NK-92 treated with Interleukin-12 subunit alpha and Interleukin-12 subunit beta, amount 100 ng/mL, for 24 hours (cell line): ENCODE measurements around the gene RAB11FIP3.
A peak's percentile ranks its signal among the peaks of the same experiment; 100 is the strongest.
"Not testable (repeated sequence)": the region's sequence is repeated elsewhere in the genome, so short reads cannot be mapped to it uniquely, and the experiment has no call there.

Experiments
- DNase-seq: peaks from one replicate; lab custom pipeline; 2025; lab: John Stamatoyannopoulos, UW

Gene RAB11FIP3, protein sequence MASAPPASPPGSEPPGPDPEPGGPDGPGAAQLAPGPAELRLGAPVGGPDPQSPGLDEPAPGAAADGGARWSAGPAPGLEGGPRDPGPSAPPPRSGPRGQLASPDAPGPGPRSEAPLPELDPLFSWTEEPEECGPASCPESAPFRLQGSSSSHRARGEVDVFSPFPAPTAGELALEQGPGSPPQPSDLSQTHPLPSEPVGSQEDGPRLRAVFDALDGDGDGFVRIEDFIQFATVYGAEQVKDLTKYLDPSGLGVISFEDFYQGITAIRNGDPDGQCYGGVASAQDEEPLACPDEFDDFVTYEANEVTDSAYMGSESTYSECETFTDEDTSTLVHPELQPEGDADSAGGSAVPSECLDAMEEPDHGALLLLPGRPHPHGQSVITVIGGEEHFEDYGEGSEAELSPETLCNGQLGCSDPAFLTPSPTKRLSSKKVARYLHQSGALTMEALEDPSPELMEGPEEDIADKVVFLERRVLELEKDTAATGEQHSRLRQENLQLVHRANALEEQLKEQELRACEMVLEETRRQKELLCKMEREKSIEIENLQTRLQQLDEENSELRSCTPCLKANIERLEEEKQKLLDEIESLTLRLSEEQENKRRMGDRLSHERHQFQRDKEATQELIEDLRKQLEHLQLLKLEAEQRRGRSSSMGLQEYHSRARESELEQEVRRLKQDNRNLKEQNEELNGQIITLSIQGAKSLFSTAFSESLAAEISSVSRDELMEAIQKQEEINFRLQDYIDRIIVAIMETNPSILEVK

GRCh38 chr16:425082-425718 is at the start of gene RAB11FIP3:
Gene RAB11FIP3 (plus strand): TSS chr16:425649. CDS start chr16:426007, 358 bp downstream.
- peak; percentile 70 for DNase-seq

GRCh38 chr16:375927-376816 is 49.3 kb upstream of the RAB11FIP3 start:
- DNase-seq = no peak

- no peak for DNase-seq
These were observed 48.5 kb upstream of the RAB11FIP3 start for GRCh38 chr16:376817-377418.

- DNase-seq = no peak
These were observed 48.0 kb upstream of the RAB11FIP3 start for GRCh38 chr16:377419-377951.

DNA sequence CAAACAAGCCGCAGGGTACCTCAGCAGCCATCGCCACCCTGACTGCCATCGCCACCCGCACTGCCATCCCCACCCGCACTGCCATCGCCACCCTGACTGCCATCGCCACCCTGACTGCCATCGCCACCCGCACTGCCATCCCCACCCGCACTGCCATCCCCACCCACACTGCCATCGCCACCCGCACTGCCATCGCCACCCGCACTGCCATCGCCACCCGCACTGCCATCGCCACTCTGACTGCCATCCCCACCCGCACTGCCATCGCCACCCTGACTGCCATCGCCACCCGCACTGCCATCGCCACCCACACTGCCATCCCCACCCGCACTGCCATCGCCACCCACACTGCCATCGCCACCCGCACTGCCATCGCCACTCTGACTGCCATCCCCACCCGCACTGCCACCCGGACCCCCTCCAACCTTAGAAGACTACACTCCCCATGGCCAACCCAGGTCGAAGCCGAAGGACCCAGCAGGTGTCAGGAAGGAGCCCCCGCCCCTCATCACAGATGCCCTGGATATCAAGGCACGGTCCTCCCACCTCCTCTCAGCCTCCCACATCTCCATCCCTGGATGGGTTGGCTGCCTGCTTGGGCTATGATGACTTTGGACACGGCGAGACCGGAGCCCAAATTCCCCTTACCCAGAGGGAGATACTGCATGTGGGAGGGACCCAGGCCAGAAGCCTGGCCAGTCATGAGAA is 47.2 kb upstream of the RAB11FIP3 start:
- DNase-seq = not testable (repeated sequence)

- DNase-seq = no peak
These were observed 46.6 kb upstream of the RAB11FIP3 start for GRCh38 chr16:378821-379182.

- DNase-seq = no peak
These were observed 46.1 kb upstream of the RAB11FIP3 start for GRCh38 chr16:379183-379960.

DNA sequence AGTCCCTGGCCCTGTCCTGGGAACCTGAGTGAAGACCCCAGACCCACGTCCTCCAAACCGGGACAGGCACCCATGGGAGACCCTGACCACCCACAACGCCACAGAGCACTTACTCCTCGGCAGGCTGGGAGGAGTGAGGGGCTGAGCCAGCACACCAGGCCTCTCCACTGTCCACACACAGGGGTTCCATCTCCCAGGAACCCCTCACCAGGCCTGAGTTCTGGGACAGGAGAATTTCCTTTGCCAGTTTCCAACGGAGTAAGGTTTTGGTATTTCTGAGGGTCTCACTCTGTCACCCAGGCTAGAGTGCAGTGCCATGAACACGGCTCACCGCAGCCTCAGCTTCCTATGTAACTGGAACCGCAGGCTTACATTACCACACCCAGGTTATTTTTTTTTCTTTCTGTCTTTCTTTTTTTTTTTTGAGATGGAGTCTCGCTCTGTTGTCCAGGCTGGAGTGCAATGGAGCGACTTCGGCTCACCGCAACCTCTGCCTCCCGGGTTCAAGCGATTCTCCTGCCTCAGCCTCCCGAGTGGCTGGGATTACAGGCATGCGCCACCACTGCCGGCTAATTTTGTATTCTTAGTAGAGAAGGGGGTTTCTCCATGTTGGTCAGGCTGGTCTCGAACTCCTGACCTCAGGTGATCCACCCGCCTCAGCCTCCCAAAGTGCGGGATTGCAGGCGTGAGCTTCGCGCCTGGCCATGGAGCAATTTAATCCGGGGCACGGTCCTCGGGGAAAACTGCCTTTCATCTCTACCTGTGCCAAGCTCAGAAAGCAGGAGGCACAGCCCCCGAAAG is 45.3 kb upstream of the RAB11FIP3 start:
- no peak for DNase-seq

- no peak for DNase-seq
These were observed 44.8 kb upstream of the RAB11FIP3 start for GRCh38 chr16:380762-381011.

DNA sequence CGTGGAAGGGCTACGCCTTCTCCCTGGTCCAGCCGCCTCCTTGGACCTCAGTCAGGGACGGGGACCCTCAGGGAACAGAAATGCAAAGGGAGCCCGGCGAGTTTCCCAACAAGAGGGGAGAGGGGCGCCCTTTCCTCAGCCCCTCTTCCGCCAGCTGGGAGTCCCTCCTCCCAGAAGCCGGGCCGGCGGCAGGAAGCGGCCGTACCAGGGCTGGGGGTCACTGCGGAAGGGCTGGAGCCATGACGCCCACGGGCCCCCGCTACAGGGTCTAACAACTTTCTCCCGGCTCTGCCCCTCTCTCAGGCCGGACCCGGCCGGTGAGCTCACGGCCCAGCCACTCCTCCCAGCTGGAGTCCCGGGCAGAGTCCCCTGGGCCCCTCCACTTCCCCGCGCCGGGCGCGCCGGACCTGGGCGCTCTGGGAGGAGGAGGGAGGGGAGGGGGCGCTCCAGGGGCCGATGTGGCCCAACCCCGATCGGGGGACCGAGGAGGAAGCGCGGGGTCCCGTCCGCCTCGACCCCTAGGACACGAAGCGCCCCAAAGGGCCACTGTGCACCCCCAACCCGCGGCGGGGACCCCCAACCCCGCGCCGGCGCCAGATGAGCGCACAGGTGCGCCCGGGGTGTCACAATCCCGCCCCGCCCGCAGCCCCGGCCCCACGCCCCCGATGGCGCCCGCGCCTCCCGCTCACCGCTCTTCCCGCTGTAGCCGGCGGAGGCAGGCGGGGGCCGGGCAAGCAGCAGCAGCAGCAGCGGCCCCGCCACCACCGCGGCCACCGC is 44.2 kb upstream of the RAB11FIP3 start:
- DNase-seq = no peak

- DNase-seq = peak; percentile 53
These were observed 43.4 kb upstream of the RAB11FIP3 start, which contains the start of gene PGAP6 for GRCh38 chr16:381789-382717. Gene PGAP6 (minus strand): TSS chr16:381978. CDS start chr16:381821, 157 bp downstream.

DNA sequence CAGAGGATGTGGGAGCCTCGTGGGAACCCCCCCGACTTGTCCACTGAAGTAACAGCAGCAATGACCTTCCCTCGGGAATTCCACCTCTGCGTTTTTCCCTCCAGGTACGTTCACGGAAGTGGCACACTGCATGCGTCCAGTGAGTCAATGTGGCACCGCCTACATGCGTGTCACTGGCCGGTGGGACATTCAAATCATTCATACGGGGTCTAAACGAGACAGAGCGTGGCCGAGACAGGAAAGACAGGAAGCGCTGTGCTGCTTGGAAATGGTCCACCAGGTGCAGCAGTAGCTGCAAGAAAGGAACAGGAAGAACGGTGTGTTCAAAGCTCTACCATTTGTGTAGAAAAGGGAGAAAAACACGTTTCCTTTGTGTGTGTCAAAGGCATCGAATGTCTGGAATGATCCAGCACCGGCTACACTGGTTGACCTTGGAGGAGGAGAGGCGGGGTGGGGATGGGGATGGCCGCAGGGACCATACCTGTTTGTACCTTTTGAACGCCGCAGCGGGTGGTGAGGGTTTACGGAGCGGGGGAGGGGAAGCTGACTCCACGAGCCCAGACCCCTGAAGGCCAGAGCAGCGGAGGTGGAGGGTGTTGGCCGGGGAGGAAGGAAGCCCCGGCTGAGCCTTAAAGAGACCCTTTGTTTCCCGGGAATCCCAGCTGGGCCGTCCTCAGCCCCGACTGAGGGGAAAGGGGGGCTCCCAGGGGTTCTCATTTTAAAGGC is 42.0 kb upstream of the RAB11FIP3 start:
- no peak for DNase-seq

DNA sequence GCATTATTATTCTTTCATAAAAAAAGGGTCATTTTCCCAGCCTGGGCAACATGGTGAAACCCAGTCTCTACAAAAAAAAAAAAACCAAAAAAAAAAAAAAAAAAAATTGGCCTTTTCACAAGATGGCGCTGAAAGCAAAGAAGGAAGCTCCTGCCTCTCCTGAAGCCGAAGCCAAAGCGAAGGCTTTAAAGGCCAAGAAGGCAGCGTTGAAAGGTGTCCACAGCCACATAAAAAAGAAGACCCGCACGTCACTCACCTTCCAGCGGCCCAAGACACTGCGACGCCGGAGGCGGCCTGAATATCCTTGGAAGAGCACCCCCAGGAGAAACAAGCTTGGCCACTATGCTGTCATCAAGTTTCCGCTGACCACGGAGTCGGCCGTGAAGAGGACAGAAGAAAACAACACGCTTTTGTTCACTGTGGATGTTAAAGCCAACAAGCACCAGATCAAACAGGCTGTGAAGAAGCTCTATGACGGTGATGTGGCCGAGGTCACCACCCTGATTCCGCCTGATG is 38.8 kb upstream of the RAB11FIP3 start:
- no peak for DNase-seq

DNA sequence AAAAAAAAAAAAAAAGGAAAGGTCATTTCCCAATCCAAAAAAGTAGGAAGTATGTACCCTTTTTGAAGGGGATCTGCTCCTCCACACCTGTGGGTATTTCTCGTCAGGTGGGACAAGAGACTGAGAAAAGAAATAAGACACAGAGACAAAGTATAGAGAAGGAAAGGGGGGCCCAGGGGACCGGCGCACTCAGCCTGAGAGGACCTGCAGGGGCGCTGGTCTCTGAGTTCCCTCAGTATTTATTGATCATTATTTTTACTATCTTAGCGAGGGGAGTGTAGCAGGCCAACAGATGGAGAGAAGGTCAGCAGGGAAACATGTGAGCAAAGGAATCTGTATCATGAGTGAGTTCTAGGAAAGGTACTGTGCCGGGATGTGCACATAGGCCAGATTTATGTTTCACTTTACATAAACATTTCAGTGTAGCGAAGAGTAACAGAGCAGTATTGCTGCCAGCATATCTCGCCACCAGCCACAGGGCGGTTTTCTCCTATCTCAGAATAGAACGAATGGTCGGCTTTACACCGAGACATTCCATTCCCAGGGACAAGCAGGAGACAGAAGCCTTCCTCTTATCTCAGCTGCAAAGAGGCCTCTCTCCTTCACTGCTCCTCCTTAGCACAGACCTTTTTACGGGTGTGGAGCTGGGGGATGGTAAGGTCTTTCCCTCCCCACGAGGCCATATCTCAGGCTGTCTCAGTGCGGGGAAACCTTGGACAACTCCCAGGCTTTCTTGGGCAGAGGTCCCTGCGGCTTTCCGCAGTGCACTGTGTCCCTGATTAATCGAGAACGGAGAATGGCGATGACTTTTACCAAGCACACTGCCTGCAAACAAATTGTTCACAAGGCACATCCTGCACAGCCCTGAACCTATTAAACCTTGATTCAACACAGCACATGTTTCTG is 37.4 kb upstream of the RAB11FIP3 start:
- DNase-seq = not testable (repeated sequence)

DNA sequence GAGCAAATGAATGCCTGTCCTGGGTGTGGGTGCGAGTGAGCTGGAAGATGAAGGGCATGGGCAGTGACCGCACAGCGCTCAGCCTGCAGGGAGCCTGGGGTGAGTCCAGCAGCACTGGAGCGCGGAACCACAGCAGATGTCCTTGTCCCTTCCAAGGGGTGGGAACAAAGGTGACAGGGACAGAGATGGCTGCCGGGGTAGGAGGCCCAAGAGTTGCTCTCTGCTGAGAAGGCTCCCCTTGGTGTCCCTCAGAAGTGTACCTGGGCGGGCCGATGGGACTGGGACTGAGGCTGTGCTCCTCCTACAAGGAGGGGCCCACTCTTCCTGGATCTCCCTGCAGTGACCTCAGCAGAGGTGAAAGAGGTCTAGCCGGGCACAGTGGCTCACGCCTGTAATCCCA is 36.1 kb upstream of the RAB11FIP3 start:
- DNase-seq = no peak
